DND-41 (cell line): Measurements from ENCODE around the gene ORM2.

ENCODE experiments used
- EZH2 ChIP-seq: IDR thresholded peaks from 3 replicates; pipeline ENCODE4 v1.6.1; 2012; ENCODE audit warnings: borderline replicate concordance, low read depth, mild to moderate bottlenecking, moderate library complexity, low read length, inconsistent platforms; ENCODE audit not compliant: severe bottlenecking
- TF ChIP-seq, protein P1 (sequence below): IDR thresholded peaks from 2 replicates; pipeline ENCODE4 v1.5.1; 2012; ENCODE audit warnings: borderline replicate concordance, low read length, moderate library complexity, mild to moderate bottlenecking; ENCODE audit not compliant: poor library complexity, severe bottlenecking; ENCODE audit errors: extremely low read depth

DNA sequence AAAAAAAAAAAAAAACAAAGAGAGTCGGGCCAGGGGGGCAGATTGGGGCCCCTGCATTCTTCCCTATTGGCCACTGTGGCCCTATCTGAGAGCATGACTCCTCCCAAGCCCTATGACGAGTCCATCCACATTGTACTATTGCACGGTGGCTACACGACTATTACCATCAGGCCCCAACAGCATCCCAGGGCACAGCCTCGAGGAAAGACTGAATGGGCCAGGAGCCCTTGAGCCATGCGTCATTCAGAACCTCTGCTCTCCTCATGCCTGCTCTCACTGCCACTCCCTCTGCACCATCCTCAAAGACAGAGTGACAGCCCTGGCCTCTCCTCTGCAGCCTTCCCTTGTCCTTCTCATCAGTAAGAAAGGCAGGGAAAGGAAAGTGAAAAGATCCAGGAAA, 26.9 kb upstream of the ORM2 start:
- no peak for TF ChIP-seq EZH2
- TF ChIP-seq, protein P1, sequence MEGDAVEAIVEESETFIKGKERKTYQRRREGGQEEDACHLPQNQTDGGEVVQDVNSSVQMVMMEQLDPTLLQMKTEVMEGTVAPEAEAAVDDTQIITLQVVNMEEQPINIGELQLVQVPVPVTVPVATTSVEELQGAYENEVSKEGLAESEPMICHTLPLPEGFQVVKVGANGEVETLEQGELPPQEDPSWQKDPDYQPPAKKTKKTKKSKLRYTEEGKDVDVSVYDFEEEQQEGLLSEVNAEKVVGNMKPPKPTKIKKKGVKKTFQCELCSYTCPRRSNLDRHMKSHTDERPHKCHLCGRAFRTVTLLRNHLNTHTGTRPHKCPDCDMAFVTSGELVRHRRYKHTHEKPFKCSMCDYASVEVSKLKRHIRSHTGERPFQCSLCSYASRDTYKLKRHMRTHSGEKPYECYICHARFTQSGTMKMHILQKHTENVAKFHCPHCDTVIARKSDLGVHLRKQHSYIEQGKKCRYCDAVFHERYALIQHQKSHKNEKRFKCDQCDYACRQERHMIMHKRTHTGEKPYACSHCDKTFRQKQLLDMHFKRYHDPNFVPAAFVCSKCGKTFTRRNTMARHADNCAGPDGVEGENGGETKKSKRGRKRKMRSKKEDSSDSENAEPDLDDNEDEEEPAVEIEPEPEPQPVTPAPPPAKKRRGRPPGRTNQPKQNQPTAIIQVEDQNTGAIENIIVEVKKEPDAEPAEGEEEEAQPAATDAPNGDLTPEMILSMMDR, result no peak
